Measurements from ENCODE around the gene KCNIP4.

The KCNIP4 gene

GRCh38 chr4:21849077-21849476 lies 99.5 kb downstream of the KCNIP4 start:
- no peak overlapping the region for H2AFZ ChIP-seq (ENCODE audit: low read length)
- H3F3A ChIP-seq (ENCODE audit: low read depth), result no peaks in the 10 kb centered on the region
- H3K79me2 ChIP-seq (ENCODE audit: insufficient read depth, low read length), result no peaks in the 10 kb centered on the region
- H3K9me3 ChIP-seq (ENCODE audit: insufficient read depth, low read depth, low read length), result no peaks in the 10 kb centered on the region
- no peaks in the 10 kb centered on the region for H3K4me1 ChIP-seq (ENCODE audit: insufficient read depth, low read length, poor library complexity, severe bottlenecking)
- no peak overlapping the region for H3K4me3 ChIP-seq (ENCODE audit: low read length, poor library complexity, severe bottlenecking)
- no peaks in the 10 kb centered on the region for H3K36me3 ChIP-seq (ENCODE audit: insufficient read depth, low read length)
- no peaks in the 10 kb centered on the region for H4K20me1 ChIP-seq (ENCODE audit: insufficient read depth, low read length, poor library complexity, severe bottlenecking)
- H3K4me2 ChIP-seq (ENCODE audit: low read depth, low read length, poor library complexity, severe bottlenecking), result no peak overlapping the region
- H3K9ac ChIP-seq (ENCODE audit: low read depth, low read length, poor library complexity, severe bottlenecking), result no peak overlapping the region
- no peaks in the 10 kb centered on the region for H3K27me3 ChIP-seq (ENCODE audit: insufficient read depth, low read length, poor library complexity, severe bottlenecking)
- TF ChIP-seq CTCF (conservative IDR thresholded peaks at IDR 0.05; ENCODE audit: low read length), result no peak
- TF ChIP-seq EZH2phosphoT487 (IDR thresholded peaks at IDR 0.05; ENCODE audit: borderline replicate concordance), result no peak
- H3K9me2 ChIP-seq (replicated peaks; ENCODE audit: low read depth, low read length), result no peaks in the 10 kb centered on the region

GRCh38 chr4:21848021-21848420 lies 100.6 kb downstream of the KCNIP4 start:
- Histone ChIP-seq H3K9me3 (ENCODE audit: insufficient read depth, low read depth, low read length) (no peaks in the 10 kb centered on the region), H3K4me1 (ENCODE audit: insufficient read depth, low read length, poor library complexity, severe bottlenecking) (no peaks in the 10 kb centered on the region), H3F3A (ENCODE audit: low read depth) (no peaks in the 10 kb centered on the region), H3K9ac (ENCODE audit: low read depth, low read length, poor library complexity, severe bottlenecking) (no peak overlapping the region), H3K27me3 (ENCODE audit: insufficient read depth, low read length, poor library complexity, severe bottlenecking) (no peaks in the 10 kb centered on the region), H4K20me1 (ENCODE audit: insufficient read depth, low read length, poor library complexity, severe bottlenecking) (no peaks in the 10 kb centered on the region), H2AFZ (ENCODE audit: low read length) (no peak overlapping the region), H3K4me3 (ENCODE audit: low read length, poor library complexity, severe bottlenecking) (no peak overlapping the region), H3K36me3 (ENCODE audit: insufficient read depth, low read length) (no peaks in the 10 kb centered on the region), H3K79me2 (ENCODE audit: insufficient read depth, low read length) (no peaks in the 10 kb centered on the region), H3K9me2 (replicated peaks; ENCODE audit: low read depth, low read length) (no peaks in the 10 kb centered on the region), H3K4me2 (ENCODE audit: low read depth, low read length, poor library complexity, severe bottlenecking) (no peak overlapping the region)
- no peak for TF ChIP-seq CTCF (conservative IDR thresholded peaks at IDR 0.05; ENCODE audit: low read length)
- no peak for TF ChIP-seq EZH2phosphoT487 (IDR thresholded peaks at IDR 0.05; ENCODE audit: borderline replicate concordance)

DNA sequence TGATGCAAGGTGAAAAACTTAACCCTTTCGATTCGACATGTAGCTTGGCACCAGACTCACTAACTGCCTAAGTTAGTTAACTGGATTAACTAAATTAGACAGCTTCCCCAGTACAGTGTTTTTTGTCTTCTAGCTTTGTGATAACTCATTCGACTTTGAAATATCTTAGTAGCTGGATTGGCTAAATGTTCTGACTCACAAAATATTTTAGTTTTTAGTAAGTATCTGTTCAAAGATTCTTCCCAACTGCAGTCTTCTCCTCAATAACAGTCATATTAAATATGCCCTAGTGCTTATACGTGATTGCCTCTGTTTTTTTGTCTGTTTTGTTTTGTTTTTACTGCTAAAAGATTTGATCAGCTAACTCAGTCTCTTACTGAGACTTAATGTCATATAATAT lies 102.9 kb downstream of the KCNIP4 start:
- Histone ChIP-seq H3K4me2 (ENCODE audit: low read depth, low read length, poor library complexity, severe bottlenecking) (no peak overlapping the region), H3K9ac (ENCODE audit: low read depth, low read length, poor library complexity, severe bottlenecking) (no peak overlapping the region), H3K4me1 (ENCODE audit: insufficient read depth, low read length, poor library complexity, severe bottlenecking) (no peaks in the 10 kb centered on the region), H3K79me2 (ENCODE audit: insufficient read depth, low read length) (no peaks in the 10 kb centered on the region), H4K20me1 (ENCODE audit: insufficient read depth, low read length, poor library complexity, severe bottlenecking) (no peaks in the 10 kb centered on the region), H2AFZ (ENCODE audit: low read length) (no peak overlapping the region), H3K36me3 (ENCODE audit: insufficient read depth, low read length) (no peaks in the 10 kb centered on the region), H3K4me3 (ENCODE audit: low read length, poor library complexity, severe bottlenecking) (no peak overlapping the region), H3K9me3 (ENCODE audit: insufficient read depth, low read depth, low read length) (no peaks in the 10 kb centered on the region), H3F3A (ENCODE audit: low read depth) (no peaks in the 10 kb centered on the region), H3K9me2 (replicated peaks; ENCODE audit: low read depth, low read length) (no peaks in the 10 kb centered on the region), H3K27me3 (ENCODE audit: insufficient read depth, low read length, poor library complexity, severe bottlenecking) (no peaks in the 10 kb centered on the region)
- TF ChIP-seq CTCF (conservative IDR thresholded peaks at IDR 0.05; ENCODE audit: low read length) (no peak), EZH2phosphoT487 (IDR thresholded peaks at IDR 0.05; ENCODE audit: borderline replicate concordance) (no peak)
